Activated naive CD4-positive, alpha-beta T cell treated with anti-CD3 and anti-CD28 coated beads, Interleukin-2, amount 50 U/mL, for 16 hours (primary cell): ENCODE data around the gene FGD4.

Experiments
- DNase-seq: peaks from one replicate; pipeline ENCODE4 v3.0.0-alpha.2; 2020

FGD4 gene

GRCh38 chr12:32460638-32461037 lies 61.3 kb downstream of the FGD4 start:
- DNase-seq = no peak

GRCh38 chr12:32462908-32463307 lies 63.5 kb downstream of the FGD4 start:
- DNase-seq = no peak

GRCh38 chr12:32466187-32466586 lies 66.8 kb downstream of the FGD4 start:
- DNase-seq = no peak

- no peak for DNase-seq
Observed at GRCh38 chr12:32466986-32467711, 67.8 kb downstream of the FGD4 start.

GRCh38 chr12:32467959-32468863 lies 68.9 kb downstream of the FGD4 start:
- DNase-seq = no peak

GRCh38 chr12:32470936-32471470 lies 71.6 kb downstream of the FGD4 start:
- DNase-seq = no peak

GRCh38 chr12:32471591-32472001 lies 72.2 kb downstream of the FGD4 start:
- no peak for DNase-seq

- DNase-seq = no peak
Observed at GRCh38 chr12:32475724-32476123, 76.4 kb downstream of the FGD4 start.

GRCh38 chr12:32476446-32476845 lies 77.1 kb downstream of the FGD4 start:
- DNase-seq = no peak

- DNase-seq = no peak
Observed at GRCh38 chr12:32477714-32478113, 78.4 kb downstream of the FGD4 start.

GRCh38 chr12:32478166-32478565 lies 78.8 kb downstream of the FGD4 start:
- no peak for DNase-seq

- no peak for DNase-seq
Observed at GRCh38 chr12:32478858-32479725, 79.7 kb downstream of the FGD4 start.

GRCh38 chr12:32482226-32482625 lies 82.9 kb downstream of the FGD4 start:
- no peak for DNase-seq

- DNase-seq = no peak
Observed at GRCh38 chr12:32483499-32483898, 84.1 kb downstream of the FGD4 start.

- no peak for DNase-seq
Observed at GRCh38 chr12:32483993-32484392, 84.6 kb downstream of the FGD4 start.

GRCh38 chr12:32486158-32486557 lies 86.8 kb downstream of the FGD4 start:
- DNase-seq = no peak

GRCh38 chr12:32488132-32488531 lies 88.8 kb downstream of the FGD4 start:
- no peak for DNase-seq

GRCh38 chr12:32489070-32489469 lies 89.7 kb downstream of the FGD4 start:
- DNase-seq = no peak

- DNase-seq = no peak
Observed at GRCh38 chr12:32490801-32491200, 91.4 kb downstream of the FGD4 start.

- no peak for DNase-seq
Observed at GRCh38 chr12:32493282-32493681, 93.9 kb downstream of the FGD4 start.

- no peak for DNase-seq
Observed at GRCh38 chr12:32494656-32495055, 95.3 kb downstream of the FGD4 start.

- no peak for DNase-seq
Observed at GRCh38 chr12:32496946-32497345, 97.6 kb downstream of the FGD4 start.

- no peak for DNase-seq
Observed at GRCh38 chr12:32497864-32498263, 98.5 kb downstream of the FGD4 start.
